HEK293 (cell line): ENCODE results near the gene KRT8.
"Not testable (repeated sequence)": the region's sequence is repeated elsewhere in the genome, so short reads cannot be mapped to it uniquely, and the experiment has no call there.

Source experiments
- CTCF ChIA-PET: fragments of 350-600 bp; formaldehyde crosslinking; extraction: SDS; loops from one replicate; lab custom pipeline; 2021; ENCODE audit warnings: antibody characterized with exemption; lab: Yijun Ruan, JAX
- POLR2A ChIA-PET: fragments of 300-600 bp; formaldehyde crosslinking; extraction: SDS; loops from one replicate; lab custom pipeline; 2020; ENCODE audit warnings: antibody characterized with exemption, inconsistent platforms; lab: Yijun Ruan, JAX
- H3K27ac ChIP-seq: fragments of 200-500 bp; sonication (Bioruptor generic); 2 replicates; pipeline ENCODE4 v1.5.1; 2014; ENCODE audit warnings: low read depth, low read length, control low read depth, inconsistent platforms; ENCODE audit errors: extremely low read depth
- H3K36me3 ChIP-seq, 2 experiments: fragments of 200-500 bp in 1 of 2; sonication (Bioruptor generic) in 1 of 2; 1 replicate in 1 of 2; 2 replicates in 1 of 2; pipeline ENCODE4 v1.5.1; 2014 to 2017; ENCODE audit warnings: inconsistent platforms in 2 of 2, low read length in 2 of 2; ENCODE audit not compliant: control insufficient read depth in 2 of 2, insufficient read depth in 1 of 2
- H3K4me1 ChIP-seq: fragments of 200-500 bp; sonication (Bioruptor generic); 2 replicates; pipeline ENCODE4 v1.5.1; 2014; ENCODE audit warnings: mild to moderate bottlenecking, low read length, inconsistent platforms; ENCODE audit not compliant: control insufficient read depth, insufficient read depth
- H3K4me3 ChIP-seq: 2 replicates; pipeline ENCODE4 v1.5.1; 2011; ENCODE audit warnings: low read depth, mild to moderate bottlenecking, control low read depth, low read length, moderate library complexity
- H3K9me3 ChIP-seq: fragments of 200-500 bp; sonication (Bioruptor generic); 2 replicates; pipeline ENCODE4 v1.5.1; 2014; ENCODE audit warnings: low read depth, low read length, inconsistent platforms; ENCODE audit not compliant: control insufficient read depth, insufficient read depth
- WT1 ChIP-seq: fragments of 450-650 bp; formaldehyde crosslinking; IDR thresholded peaks from 2 replicates; pipeline ENCODE4 v1.5.1; 2016; ENCODE audit warnings: missing biosample characterization, missing genetic modification characterization
- ZBTB11 ChIP-seq: fragments of 450-650 bp; formaldehyde crosslinking; conservative IDR thresholded peaks from 2 replicates; pipeline ENCODE4 v1.5.1; 2016; ENCODE audit warnings: low read depth, missing biosample characterization, missing genetic modification characterization
- ZBTB8A ChIP-seq: fragments of 450-650 bp; formaldehyde crosslinking; IDR thresholded peaks from 2 replicates; pipeline ENCODE4 v1.5.1; 2016; ENCODE audit warnings: missing biosample characterization, missing genetic modification characterization
- ZFHX2 ChIP-seq: fragments of 450-650 bp; formaldehyde crosslinking; conservative IDR thresholded peaks from 2 replicates; pipeline ENCODE4 v1.5.1; 2016; ENCODE audit warnings: missing biosample characterization, missing genetic modification characterization
- ZIC2 ChIP-seq: fragments of 450-650 bp; formaldehyde crosslinking; IDR thresholded peaks from 2 replicates; pipeline ENCODE4 v1.5.1; 2016; ENCODE audit warnings: missing biosample characterization, missing genetic modification characterization
- ZNF157 ChIP-seq: fragments of 450-650 bp; formaldehyde crosslinking; IDR thresholded peaks from 2 replicates; pipeline ENCODE4 v1.5.1; 2016; ENCODE audit warnings: missing biosample characterization, missing genetic modification characterization
- ZNF239 ChIP-seq: fragments of 450-650 bp; formaldehyde crosslinking; IDR thresholded peaks from 2 replicates; pipeline ENCODE4 v1.5.1; 2016; ENCODE audit warnings: missing biosample characterization, missing genetic modification characterization
- ZNF362 ChIP-seq: fragments of 450-650 bp; formaldehyde crosslinking; IDR thresholded peaks from 2 replicates; pipeline ENCODE4 v1.5.1; 2016; ENCODE audit warnings: missing biosample characterization, missing genetic modification characterization
- ZNF544 ChIP-seq: fragments of 450-650 bp; formaldehyde crosslinking; IDR thresholded peaks from 2 replicates; pipeline ENCODE4 v1.5.0; 2017; ENCODE audit warnings: missing biosample characterization, missing genetic modification characterization
- ZNF548 ChIP-seq: fragments of 450-650 bp; formaldehyde crosslinking; IDR thresholded peaks from 2 replicates; pipeline ENCODE4 v1.5.1; 2016; ENCODE audit warnings: missing biosample characterization, missing genetic modification characterization
- ZNF549 ChIP-seq: fragments of 450-650 bp; IDR thresholded peaks from 2 replicates; pipeline ENCODE4 v1.5.1; 2018; ENCODE audit warnings: missing biosample characterization, missing genetic modification characterization, mild to moderate bottlenecking, inconsistent platforms, moderate library complexity
- ZNF621 ChIP-seq: fragments of 450-650 bp; formaldehyde crosslinking; IDR thresholded peaks from 2 replicates; pipeline ENCODE4 v1.5.1; 2017; ENCODE audit warnings: missing biosample characterization, missing genetic modification characterization
- ZNF660 ChIP-seq: fragments of 450-650 bp; IDR thresholded peaks from 2 replicates; pipeline ENCODE4 v1.5.1; 2018; ENCODE audit warnings: missing biosample characterization, mild to moderate bottlenecking, missing genetic modification characterization
- ZNF670 ChIP-seq: fragments of 450-650 bp; formaldehyde crosslinking; IDR thresholded peaks from 2 replicates; pipeline ENCODE4 v1.5.1; 2016; ENCODE audit warnings: missing biosample characterization, missing genetic modification characterization, low read depth
- ZNF747 ChIP-seq: fragments of 450-650 bp; formaldehyde crosslinking; IDR thresholded peaks from 2 replicates; pipeline ENCODE4 v1.5.1; 2016; ENCODE audit warnings: missing biosample characterization, missing genetic modification characterization
- ZNF776 ChIP-seq: fragments of 450-650 bp; formaldehyde crosslinking; IDR thresholded peaks from 2 replicates; pipeline ENCODE4 v1.5.0; 2017; ENCODE audit warnings: missing biosample characterization, missing genetic modification characterization, borderline replicate concordance
- TF ChIP-seq, protein P1 (sequence below): fragments of 450-650 bp; formaldehyde crosslinking; IDR thresholded peaks from 2 replicates; pipeline ENCODE4 v1.5.1; 2017; ENCODE audit warnings: missing biosample characterization, missing genetic modification characterization
- TF ChIP-seq, protein P2 (sequence below): fragments of 450-650 bp; formaldehyde crosslinking; IDR thresholded peaks from 2 replicates; pipeline ENCODE4 v1.5.1; 2017; ENCODE audit warnings: missing biosample characterization, missing genetic modification characterization
- TF ChIP-seq, protein P3 (sequence below): fragments of 450-650 bp; IDR thresholded peaks from 2 replicates; pipeline ENCODE4 v1.5.1; 2018; ENCODE audit warnings: missing biosample characterization, missing genetic modification characterization

KRT8 gene

DNA sequence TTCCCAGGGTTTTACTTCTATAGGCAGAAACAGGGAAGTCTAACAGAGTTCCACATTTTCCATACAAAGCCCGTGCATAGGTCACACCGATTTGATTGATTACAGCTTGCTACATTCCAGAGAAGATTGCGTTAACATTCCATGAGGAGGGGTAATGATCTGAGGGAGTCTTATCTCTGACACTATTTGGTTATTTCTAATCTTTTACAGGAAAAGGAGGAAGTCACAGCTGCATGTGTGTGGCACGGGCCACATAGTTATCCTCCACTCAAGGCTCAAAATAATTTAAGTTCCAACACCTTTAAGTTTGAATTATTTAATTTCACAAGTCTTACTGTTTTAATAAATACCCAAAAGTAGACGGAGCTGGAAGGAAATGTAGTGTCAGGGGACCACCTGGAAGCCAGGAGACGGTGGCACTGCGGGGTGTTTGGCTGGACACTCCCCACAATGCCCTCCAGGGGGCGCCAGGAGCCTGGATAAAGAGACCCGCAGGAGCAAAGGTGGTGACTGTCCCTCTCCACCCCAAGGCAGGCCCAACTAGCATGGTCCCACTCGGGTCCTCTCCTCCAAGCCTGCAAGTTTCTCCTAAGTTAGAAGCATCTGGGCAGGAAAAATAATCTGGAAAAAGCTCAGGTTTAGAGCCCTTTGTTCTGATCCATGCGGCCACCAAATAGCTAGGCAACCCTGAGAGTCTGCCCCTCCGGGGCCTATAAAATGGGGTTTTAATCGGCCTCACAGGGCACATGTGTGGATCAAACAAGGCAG, 20.2 kb downstream of the KRT8 start (continued):
- peak; percentile 85; the same call in 1 of the 2 replicates for TF ChIP-seq ZNF660 (tag by site-specific recombination)
- no peak for TF ChIP-seq ZNF548 (tag by site-specific recombination)

- not testable (repeated sequence) for H3K4me3 ChIP-seq, H3K36me3 ChIP-seq
- POLR2A ChIA-PET, result interaction anchor here (0.6 to 3.7 kb wide), 4 partner anchors 15 to 100 kb away, joined by 5 to 13 read pairs (median 7); partner anchors contain the start of gene KRT8
- TF ChIP-seq, protein P1, sequence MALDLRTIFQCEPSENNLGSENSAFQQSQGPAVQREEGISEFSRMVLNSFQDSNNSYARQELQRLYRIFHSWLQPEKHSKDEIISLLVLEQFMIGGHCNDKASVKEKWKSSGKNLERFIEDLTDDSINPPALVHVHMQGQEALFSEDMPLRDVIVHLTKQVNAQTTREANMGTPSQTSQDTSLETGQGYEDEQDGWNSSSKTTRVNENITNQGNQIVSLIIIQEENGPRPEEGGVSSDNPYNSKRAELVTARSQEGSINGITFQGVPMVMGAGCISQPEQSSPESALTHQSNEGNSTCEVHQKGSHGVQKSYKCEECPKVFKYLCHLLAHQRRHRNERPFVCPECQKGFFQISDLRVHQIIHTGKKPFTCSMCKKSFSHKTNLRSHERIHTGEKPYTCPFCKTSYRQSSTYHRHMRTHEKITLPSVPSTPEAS (tag by site-specific recombination), result peak; percentile 12; the same call in 1 of the 2 replicates
- TF ChIP-seq ZFHX2 (tag by site-specific recombination), result 0 out of 2 replicates have a peak, but pooled peaks have one; percentile 15
- TF ChIP-seq, all 188 proteins: peak for 2; not testable (repeated sequence) for 186
- H3K9me3 ChIP-seq, H3K4me1 ChIP-seq, H3K27ac ChIP-seq: not testable (repeated sequence)
- CTCF ChIA-PET, result interaction anchor here (0.6 to 10.4 kb wide), 53 partner anchors 10 to 855 kb away, joined by 3 to 835 read pairs (median 6); partner anchors contain the start of genes KRT2, KRT71, KRT8 and KRT84
Measured at GRCh38 chr12:52880499-52880898, 24.4 kb downstream of the KRT8 start.

DNA sequence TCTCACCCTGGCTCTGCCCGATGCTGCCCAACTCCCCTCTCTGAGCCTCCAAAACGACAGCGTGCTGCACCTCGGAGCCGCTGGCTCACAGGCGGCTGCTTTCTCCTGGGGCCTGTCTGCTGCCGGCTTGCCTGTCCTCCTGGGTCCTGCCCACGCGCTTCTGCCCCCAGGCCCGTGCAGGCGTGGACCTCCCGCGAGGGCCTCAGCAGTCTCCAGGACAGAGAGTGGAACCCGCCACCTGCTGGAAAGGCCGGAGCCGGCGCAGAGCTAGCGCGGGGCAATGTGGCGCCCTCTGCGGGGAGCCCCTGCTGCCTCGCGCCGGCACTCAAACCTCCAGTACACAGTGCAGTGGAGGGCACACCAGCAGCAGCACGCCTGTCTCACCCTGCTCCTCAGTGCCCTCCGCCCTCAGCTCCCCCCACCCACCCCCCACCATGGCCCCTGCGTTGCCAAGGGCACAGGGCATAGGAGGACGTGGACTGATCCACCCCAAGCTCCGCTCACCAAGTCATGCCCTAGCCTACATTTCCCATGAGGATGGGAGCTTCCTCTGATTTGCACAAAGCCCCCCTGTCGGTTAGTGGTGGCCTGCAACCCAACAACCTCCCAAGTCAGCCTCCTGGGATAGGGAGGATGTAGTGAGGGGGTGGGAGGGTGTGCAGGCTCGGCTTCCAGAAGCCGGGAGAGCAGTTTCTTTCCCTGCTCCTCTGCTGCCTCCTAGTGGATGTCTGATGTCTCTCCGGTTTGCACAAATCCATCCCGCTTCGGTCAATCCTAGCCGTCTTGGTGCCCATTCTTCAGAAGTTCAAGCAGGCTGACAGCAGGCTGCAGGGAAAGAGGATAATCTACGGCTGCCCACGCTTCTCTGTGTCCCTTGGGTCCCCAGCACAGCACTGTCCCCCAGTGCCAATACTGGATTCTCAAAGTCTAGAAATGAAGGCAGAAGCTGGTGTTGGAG, 25.2 kb downstream of the KRT8 start:
- ChIA-PET POLR2A (interaction anchor here (0.6 to 3.7 kb wide), 8 partner anchors 16 to 736 kb away, joined by 3 to 13 read pairs (median 4); partner anchors contain the start of gene KRT8), CTCF (interaction anchor here (0.6 to 10.4 kb wide), 88 partner anchors 9 to 916 kb away, joined by 3 to 835 read pairs (median 4); partner anchors contain the start of genes KRT2, KRT71, KRT8 and KRT84)
- Histone ChIP-seq H3K4me3 (no peak overlapping the region), H3K4me1 (peaks cover under 1% of the 10 kb centered on the region), H3K9me3 (no peaks in the 10 kb centered on the region), H3K36me3 (no peaks in the 10 kb centered on the region), H3K27ac (peak overlapping the region; percentile 52; the same call in 1 of the 2 replicates)
- TF ChIP-seq ZNF544 (no peak), WT1 (peak; percentile 58), ZNF776 (tag by site-specific recombination) (no peak), ZNF747 (no peak), ZNF239 (tag by site-specific recombination) (no peak), ZNF362 (tag by site-specific recombination) (no peak), ZBTB11 (tag by site-specific recombination) (no peak; the same call in 1 of the 2 replicates), ZNF157 (tag by site-specific recombination) (no peak), ZBTB8A (peak; percentile 59), ZNF549 (tag by site-specific recombination) (no peak), ZNF621 (tag by site-specific recombination) (no peak), ZIC2 (tag by site-specific recombination) (peak; percentile 98), ZNF670 (no peak)
- TF ChIP-seq, protein P2, sequence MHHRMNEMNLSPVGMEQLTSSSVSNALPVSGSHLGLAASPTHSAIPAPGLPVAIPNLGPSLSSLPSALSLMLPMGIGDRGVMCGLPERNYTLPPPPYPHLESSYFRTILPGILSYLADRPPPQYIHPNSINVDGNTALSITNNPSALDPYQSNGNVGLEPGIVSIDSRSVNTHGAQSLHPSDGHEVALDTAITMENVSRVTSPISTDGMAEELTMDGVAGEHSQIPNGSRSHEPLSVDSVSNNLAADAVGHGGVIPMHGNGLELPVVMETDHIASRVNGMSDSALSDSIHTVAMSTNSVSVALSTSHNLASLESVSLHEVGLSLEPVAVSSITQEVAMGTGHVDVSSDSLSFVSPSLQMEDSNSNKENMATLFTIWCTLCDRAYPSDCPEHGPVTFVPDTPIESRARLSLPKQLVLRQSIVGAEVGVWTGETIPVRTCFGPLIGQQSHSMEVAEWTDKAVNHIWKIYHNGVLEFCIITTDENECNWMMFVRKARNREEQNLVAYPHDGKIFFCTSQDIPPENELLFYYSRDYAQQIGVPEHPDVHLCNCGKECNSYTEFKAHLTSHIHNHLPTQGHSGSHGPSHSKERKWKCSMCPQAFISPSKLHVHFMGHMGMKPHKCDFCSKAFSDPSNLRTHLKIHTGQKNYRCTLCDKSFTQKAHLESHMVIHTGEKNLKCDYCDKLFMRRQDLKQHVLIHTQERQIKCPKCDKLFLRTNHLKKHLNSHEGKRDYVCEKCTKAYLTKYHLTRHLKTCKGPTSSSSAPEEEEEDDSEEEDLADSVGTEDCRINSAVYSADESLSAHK (tag by site-specific recombination), result no peak; the same call in 1 of the 2 replicates
- TF ChIP-seq, protein P3, sequence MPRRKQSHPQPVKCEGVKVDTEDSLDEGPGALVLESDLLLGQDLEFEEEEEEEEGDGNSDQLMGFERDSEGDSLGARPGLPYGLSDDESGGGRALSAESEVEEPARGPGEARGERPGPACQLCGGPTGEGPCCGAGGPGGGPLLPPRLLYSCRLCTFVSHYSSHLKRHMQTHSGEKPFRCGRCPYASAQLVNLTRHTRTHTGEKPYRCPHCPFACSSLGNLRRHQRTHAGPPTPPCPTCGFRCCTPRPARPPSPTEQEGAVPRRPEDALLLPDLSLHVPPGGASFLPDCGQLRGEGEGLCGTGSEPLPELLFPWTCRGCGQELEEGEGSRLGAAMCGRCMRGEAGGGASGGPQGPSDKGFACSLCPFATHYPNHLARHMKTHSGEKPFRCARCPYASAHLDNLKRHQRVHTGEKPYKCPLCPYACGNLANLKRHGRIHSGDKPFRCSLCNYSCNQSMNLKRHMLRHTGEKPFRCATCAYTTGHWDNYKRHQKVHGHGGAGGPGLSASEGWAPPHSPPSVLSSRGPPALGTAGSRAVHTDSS (tag by site-specific recombination), result no peak
